ENCODE measurements around the gene GJD3. TPM values are rescaled to one million over a fixed set of nuclear protein-coding genes. Genes with fewer than 3 reads are reported as not detected.

The GJD3 gene
- polyA plus RNA-seq, 1 donor from 2014 or later: not detected

- no peaks in the 10 kb centered on the region for H4K20me1 ChIP-seq (ENCODE audit: insufficient read depth)
- H3K9ac ChIP-seq (ENCODE audit: low read length): peak overlapping the region; percentile 97
- no peaks in the 10 kb centered on the region for H3K27me3 ChIP-seq (ENCODE audit: insufficient read depth, low read depth, low read length)
- peak overlapping the region; percentile 78 for H3K4me2 ChIP-seq (ENCODE audit: low read length)
- H2AFZ ChIP-seq (ENCODE audit: low read depth, low read length): peak overlapping the region; percentile 33
- H3K36me3 ChIP-seq (ENCODE audit: insufficient read depth, low read length): no peaks in the 10 kb centered on the region
- peak overlapping the region; percentile 88 for H3K27ac ChIP-seq (ENCODE audit: low read length)
- H3K9me3 ChIP-seq (ENCODE audit: low read length): no peaks in the 10 kb centered on the region
- H3F3A ChIP-seq (ENCODE audit: insufficient read depth, low read length, poor library complexity, severe bottlenecking): peaks cover 2% of the 10 kb centered on the region
- TF ChIP-seq MXI1 (conservative IDR thresholded peaks at IDR 0.05; ENCODE audit: poor library complexity, severe bottlenecking) (peak; percentile 21), POLR2AphosphoS5 (IDR thresholded peaks at IDR 0.05) (peak; percentile 83), TAF1 (IDR thresholded peaks at IDR 0.05; ENCODE audit: low read depth) (no peak)
- TF ChIP-seq, protein P1, sequence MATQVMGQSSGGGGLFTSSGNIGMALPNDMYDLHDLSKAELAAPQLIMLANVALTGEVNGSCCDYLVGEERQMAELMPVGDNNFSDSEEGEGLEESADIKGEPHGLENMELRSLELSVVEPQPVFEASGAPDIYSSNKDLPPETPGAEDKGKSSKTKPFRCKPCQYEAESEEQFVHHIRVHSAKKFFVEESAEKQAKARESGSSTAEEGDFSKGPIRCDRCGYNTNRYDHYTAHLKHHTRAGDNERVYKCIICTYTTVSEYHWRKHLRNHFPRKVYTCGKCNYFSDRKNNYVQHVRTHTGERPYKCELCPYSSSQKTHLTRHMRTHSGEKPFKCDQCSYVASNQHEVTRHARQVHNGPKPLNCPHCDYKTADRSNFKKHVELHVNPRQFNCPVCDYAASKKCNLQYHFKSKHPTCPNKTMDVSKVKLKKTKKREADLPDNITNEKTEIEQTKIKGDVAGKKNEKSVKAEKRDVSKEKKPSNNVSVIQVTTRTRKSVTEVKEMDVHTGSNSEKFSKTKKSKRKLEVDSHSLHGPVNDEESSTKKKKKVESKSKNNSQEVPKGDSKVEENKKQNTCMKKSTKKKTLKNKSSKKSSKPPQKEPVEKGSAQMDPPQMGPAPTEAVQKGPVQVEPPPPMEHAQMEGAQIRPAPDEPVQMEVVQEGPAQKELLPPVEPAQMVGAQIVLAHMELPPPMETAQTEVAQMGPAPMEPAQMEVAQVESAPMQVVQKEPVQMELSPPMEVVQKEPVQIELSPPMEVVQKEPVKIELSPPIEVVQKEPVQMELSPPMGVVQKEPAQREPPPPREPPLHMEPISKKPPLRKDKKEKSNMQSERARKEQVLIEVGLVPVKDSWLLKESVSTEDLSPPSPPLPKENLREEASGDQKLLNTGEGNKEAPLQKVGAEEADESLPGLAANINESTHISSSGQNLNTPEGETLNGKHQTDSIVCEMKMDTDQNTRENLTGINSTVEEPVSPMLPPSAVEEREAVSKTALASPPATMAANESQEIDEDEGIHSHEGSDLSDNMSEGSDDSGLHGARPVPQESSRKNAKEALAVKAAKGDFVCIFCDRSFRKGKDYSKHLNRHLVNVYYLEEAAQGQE (IDR thresholded peaks at IDR 0.05; ENCODE audit: borderline replicate concordance): peak; percentile 4
- peak overlapping the region; percentile 91 for H3K4me3 ChIP-seq (ENCODE audit: low read length)
- H3K79me2 ChIP-seq (replicated peaks; ENCODE audit: insufficient read depth, low read length): peaks cover 59% of the 10 kb centered on the region
- no peaks in the 10 kb centered on the region for H3K9me2 ChIP-seq (ENCODE audit: insufficient read depth, low read length)
Observed at GRCh38 chr17:40341808-40342503, 22.6 kb downstream of the GJD3 start.

- Histone ChIP-seq H3K27ac (ENCODE audit: low read length) (peak overlapping the region; percentile 88), H3K9ac (ENCODE audit: low read length) (peak overlapping the region; percentile 97), H3K4me2 (ENCODE audit: low read length) (peak overlapping the region; percentile 90), H3F3A (ENCODE audit: insufficient read depth, low read length, poor library complexity, severe bottlenecking) (peaks cover 2% of the 10 kb centered on the region), H3K79me2 (replicated peaks; ENCODE audit: insufficient read depth, low read length) (peaks cover 51% of the 10 kb centered on the region), H3K36me3 (ENCODE audit: insufficient read depth, low read length) (no peaks in the 10 kb centered on the region), H3K4me3 (ENCODE audit: low read length) (peak overlapping the region; percentile 91), H2AFZ (ENCODE audit: low read depth, low read length) (peak overlapping the region; percentile 77), H3K27me3 (ENCODE audit: insufficient read depth, low read depth, low read length) (no peaks in the 10 kb centered on the region), H3K9me3 (ENCODE audit: low read length) (no peaks in the 10 kb centered on the region), H3K9me2 (ENCODE audit: insufficient read depth, low read length) (no peaks in the 10 kb centered on the region), H4K20me1 (ENCODE audit: insufficient read depth) (no peaks in the 10 kb centered on the region)
- TF ChIP-seq, protein P2, sequence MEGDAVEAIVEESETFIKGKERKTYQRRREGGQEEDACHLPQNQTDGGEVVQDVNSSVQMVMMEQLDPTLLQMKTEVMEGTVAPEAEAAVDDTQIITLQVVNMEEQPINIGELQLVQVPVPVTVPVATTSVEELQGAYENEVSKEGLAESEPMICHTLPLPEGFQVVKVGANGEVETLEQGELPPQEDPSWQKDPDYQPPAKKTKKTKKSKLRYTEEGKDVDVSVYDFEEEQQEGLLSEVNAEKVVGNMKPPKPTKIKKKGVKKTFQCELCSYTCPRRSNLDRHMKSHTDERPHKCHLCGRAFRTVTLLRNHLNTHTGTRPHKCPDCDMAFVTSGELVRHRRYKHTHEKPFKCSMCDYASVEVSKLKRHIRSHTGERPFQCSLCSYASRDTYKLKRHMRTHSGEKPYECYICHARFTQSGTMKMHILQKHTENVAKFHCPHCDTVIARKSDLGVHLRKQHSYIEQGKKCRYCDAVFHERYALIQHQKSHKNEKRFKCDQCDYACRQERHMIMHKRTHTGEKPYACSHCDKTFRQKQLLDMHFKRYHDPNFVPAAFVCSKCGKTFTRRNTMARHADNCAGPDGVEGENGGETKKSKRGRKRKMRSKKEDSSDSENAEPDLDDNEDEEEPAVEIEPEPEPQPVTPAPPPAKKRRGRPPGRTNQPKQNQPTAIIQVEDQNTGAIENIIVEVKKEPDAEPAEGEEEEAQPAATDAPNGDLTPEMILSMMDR (IDR thresholded peaks at IDR 0.05; ENCODE audit: poor library complexity, severe bottlenecking): peak; percentile 53
- TF ChIP-seq POLR2AphosphoS5 (IDR thresholded peaks at IDR 0.05) (peak; percentile 81), EZH2 (IDR thresholded peaks at IDR 0.05; ENCODE audit: borderline replicate concordance, insufficient read depth, low read length, poor library complexity, severe bottlenecking) (no peak), RAD21 (conservative IDR thresholded peaks at IDR 0.05) (no peak), TAF1 (IDR thresholded peaks at IDR 0.05; ENCODE audit: low read depth) (peak; percentile 36), SMC3 (conservative IDR thresholded peaks at IDR 0.05; ENCODE audit: poor library complexity) (peak; percentile 44), MXI1 (conservative IDR thresholded peaks at IDR 0.05; ENCODE audit: poor library complexity, severe bottlenecking) (no peak), EP300 (conservative IDR thresholded peaks at IDR 0.05; ENCODE audit: poor library complexity, severe bottlenecking) (peak; percentile 72)
- TF ChIP-seq, protein P1 (IDR thresholded peaks at IDR 0.05; ENCODE audit: borderline replicate concordance): no peak
Observed at GRCh38 chr17:40340880-40341807, 23.4 kb downstream of the GJD3 start.

Data from neural cell (in vitro differentiated cells).